ENCODE results near the gene ZNF189.

ZNF189 gene

DNA sequence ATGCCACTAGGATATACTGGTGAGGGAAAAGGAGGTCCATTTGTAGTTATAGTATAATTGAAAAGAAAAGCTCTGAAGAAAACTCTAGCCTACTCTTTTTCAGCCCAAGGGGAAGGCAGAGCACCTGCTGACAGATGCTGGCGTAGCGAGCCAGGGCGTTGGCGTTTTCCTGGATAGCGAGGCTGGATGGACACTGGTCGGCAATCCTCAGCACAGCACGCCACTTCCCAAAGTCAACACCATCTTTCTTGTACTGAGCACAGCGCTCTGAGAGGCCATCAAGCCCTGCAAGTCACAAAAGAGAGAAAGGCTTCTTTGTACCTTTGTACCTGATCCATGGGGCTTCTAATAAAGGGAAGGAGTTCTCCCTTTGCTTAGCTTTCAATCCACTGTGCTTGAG is 28.7 kb downstream of the ZNF189 start:
- no peak for DNase-seq

- no peak for DNase-seq
These were observed 29.5 kb downstream of the ZNF189 start for GRCh38 chr9:101427957-101428655.

DNA sequence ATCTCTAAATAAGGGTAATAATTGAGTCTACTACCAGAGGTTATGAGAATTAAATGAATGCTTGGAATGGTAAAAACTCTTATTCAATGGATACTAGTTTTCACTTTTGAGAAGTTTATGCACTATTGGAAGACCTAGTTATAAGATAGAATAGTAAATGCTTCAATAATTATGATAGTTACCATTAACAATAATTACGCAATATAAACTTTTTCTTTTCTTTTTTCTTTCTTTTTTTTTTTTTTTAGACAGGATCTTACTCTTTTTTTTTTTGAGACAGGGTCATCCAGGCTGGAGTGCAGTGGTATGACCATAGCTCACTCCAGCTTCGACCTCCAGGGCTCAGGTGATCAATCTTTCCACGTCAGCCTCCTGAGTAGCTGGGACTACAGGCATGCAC is 30.3 kb downstream of the ZNF189 start:
- no peak for DNase-seq

GRCh38 chr9:101429736-101430135 is 31.1 kb downstream of the ZNF189 start:
- no peak for DNase-seq

GRCh38 chr9:101432171-101432570 is 33.5 kb downstream of the ZNF189 start:
- no peak for DNase-seq

GRCh38 chr9:101432740-101433139 is 34.1 kb downstream of the ZNF189 start:
- no peak for DNase-seq

DNA sequence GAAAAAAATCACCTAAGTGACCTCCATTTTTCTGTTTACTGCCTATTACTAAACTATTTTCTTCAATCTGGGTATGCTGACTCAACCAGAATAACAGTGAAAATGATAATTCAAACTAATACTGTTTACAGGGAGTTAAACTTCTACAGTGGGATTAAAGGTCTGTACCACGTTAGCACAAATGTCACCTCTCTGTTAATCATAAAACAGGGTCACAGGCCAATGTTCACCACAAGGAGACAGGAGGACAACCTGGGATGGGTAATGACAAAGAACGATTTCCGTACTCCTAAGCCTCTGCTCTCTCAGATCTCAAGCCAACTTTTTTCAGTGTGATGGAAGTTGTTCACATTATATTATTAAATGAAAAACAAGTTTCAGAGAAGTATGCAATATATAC is 34.6 kb downstream of the ZNF189 start:
- DNase-seq = no peak

DNA sequence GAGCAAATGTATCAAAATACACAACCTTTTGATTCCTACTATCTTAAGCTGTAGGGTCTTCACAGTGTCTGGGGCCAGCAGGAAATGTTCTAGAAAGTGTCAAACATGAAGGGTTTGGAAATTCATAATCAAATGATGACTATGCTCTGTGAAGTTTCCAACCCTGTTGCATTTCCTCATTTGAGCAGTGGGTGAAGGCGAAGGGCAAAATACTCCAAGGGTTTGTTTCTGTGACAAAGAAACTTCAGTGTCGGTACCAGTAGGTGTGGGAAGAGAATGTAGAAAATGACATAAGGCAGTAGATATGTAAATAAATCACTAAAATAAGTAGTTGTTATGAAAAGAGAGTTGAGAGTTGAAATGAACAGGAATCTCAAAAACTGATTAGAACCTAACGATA is 36.3 kb downstream of the ZNF189 start:
- no peak for DNase-seq

DNA sequence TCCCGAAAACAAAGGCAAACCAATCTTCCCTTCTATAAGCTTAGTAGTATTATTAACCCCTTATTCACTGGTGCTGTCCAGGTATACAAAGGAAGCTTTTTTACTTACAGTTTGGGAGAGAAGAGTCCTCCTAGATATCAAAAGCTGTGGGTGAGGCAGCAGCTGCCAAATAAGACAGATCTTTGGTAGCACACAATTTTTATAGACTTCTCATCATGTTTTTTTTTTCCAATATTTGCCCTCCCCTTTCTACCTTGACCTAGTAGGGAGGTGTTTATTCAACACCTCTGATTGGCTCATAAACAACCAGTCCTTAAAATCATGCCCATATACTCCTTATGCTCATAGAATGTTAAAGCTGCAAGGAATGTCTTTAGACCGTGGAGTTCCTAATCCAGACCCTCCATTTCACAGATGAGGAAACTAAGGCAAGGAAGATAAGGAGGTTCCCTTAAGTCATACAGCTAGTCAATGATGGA is 37.0 kb downstream of the ZNF189 start, which contains the start of gene ALDOB:
TSS of gene ALDOB (minus strand) at position 174 of the 479 bp plus-strand sequence. CDS start 4,887 bp downstream, outside the sequence.
- DNase-seq = no peak

- DNase-seq = no peak
These were observed 39.2 kb downstream of the ZNF189 start for GRCh38 chr9:101437806-101438232.

DNA sequence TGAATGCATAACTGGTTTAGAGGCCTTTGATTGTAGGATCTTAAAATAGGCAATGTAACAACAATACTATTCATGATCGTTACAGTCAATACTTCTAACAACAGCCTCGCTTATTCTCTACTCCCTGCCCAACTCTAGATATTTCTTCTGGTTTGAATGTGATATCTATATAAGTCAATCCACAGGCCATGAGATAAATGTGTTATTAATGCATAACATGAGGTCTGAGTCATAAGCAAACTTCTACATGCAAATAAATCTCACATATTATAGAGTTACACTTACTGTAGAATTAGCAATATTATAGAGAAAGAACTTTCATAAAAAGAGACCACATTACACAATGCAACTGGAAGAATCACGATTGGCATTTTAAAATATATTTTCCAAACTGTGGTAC is 39.9 kb downstream of the ZNF189 start:
- no peak for DNase-seq

- DNase-seq = no peak
These were observed 42.1 kb downstream of the ZNF189 start for GRCh38 chr9:101440714-101441230.

DNA sequence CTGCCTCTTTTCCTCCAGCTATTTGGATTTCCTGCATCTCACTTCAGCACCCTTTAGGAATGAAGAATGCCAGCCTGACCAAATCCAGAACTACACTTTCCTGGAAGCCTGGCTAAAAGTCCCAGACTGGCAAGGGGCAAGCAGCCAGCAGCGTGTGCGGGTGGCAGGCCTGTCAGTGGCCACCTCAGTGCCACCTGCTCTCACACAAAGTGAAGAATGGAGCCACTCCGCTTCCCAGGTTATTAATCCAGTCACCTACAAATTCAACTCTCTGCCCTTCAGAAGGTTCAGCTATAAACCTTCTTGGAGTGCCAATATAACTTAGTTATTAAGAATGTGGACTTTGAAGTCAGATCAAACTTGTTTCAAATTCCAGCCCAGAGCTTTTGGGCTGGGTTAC is 43.7 kb downstream of the ZNF189 start:
- DNase-seq = no peak

GRCh38 chr9:101442736-101443135 is 44.1 kb downstream of the ZNF189 start:
- DNase-seq = no peak

DNA sequence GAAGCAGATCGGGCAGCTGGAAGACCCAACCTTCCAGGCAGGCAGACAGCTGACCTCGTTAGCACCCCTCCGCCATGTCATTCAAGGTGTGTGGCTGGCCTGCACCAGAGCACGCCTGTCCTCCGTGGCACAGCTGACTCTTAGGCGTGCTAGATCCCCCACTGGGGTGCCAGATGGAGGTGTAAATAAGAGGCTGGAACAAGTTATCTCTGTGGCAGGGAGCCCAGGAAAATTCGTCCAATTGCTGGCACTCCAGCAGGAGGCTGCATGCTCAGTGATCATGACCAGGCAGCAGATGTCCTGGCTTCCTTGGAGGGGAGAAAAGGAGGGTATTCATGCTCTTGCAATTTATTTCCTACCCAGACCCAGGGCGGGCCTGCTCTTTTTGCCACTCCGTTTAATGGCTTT is 44.7 kb downstream of the ZNF189 start:
- DNase-seq = no peak

- no peak for DNase-seq
These were observed 46.8 kb downstream of the ZNF189 start for GRCh38 chr9:101445353-101446029.

DNA sequence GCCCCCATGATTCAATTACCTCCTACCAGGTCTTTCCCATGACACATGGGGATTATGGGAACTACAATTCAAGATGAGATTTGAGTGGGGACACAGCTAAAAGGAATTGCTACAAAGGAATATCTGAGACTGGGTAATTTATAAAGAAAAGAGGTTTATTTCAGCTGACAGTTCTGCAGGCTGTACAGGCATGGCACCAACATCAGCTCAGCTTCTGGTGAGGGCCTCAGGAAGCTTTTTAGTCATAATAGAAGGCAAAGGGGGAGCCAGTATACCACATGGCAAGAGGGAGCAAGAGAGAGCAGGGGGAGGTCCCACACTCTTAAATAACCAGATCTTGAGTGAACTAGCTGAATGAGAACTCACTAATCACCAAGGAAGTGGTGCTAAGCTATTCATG is 48.1 kb downstream of the ZNF189 start:
- DNase-seq = no peak

DNA sequence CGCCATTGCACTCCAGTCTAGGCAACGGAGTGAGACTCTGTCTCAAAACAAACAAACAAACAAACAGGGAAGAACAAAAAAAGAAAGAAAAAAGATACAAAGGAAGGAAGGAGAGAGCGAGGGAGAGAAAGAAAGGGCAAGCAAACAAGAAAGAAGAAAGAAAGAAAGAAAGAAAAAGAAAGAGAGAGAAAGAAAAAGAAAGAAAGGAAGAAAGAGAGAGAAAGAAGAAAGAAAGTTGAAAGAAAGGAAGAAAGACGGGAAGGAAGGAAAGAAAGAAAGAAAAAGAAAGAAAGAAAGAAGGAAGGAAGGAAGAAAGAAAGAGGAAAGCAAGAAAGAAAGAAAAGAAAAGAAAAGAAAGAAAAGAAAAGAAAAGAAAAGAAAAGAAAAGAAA is 50.0 kb downstream of the ZNF189 start:
- DNase-seq = no peak

DNA sequence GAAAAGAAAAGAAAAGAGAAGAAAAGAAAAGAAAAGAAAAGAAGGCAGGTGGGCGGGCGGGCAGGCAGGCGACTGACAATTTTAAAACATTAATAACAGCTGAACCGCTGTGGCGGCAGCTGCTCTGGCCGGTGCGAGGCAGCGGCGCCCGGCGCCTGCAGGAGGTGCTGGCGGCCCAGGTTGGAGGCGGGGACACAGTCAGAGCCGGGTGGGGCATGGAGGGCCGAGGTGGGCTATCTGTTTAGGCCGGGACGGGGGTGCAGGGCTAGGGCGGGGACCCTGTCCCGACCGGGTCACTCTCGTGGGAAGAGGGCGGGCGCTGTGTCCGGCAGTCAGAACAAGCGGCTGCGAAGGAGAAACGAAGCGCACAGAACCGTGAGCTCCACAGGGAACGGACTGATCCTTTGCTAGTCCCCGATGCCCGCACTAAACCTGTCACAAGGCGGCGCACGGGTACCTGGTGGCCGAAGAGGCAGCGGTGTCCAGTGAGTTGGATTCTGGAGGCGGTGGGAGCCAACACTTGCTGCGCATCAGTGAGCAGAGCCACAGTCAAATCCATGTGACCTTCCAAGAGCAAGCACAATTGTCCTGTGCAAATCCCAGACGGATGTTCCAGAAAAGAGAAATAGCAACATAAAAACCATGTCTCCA is 50.5 kb downstream of the ZNF189 start:
- DNase-seq = peak; percentile 63

DNA sequence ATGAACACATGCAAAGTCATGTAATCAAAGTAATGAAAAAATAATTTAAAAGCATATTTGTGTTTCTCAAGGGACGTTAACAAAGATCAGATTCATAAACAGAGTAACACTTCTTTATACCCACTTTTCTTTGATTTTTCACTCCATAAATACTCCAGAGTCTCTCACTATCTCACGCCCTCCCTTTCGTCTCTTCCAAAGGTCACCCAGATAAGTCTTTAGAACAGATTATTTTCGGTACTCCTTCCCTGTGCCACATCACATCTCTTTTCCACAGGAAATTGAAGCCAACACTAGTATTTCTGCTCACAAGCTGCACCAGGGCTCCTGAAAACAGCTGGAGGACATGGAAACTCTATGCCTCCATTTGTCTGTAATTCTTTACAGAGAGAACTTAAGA is 52.3 kb downstream of the ZNF189 start:
- DNase-seq = no peak

DNA sequence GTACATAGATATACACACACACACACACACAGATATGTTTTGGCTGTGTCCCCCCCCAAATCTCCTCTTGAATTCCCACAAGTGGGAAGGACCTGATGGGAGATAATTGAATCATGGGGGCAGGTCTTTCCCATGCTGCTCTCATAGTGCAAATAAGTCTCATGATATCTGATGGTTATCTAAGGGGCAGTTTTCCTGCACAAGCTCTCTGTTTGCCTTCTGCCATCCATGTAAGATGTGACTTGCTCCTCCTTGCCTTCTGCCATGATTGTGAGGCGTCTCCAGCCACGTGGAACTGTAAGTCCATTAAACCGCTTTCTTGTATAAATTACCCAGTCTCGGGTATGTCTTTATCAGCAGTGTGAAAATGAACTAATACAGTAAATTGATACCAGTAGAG is 52.8 kb downstream of the ZNF189 start:
- no peak for DNase-seq

- DNase-seq = no peak
These were observed 55.3 kb downstream of the ZNF189 start for GRCh38 chr9:101453776-101454570.

Measured in NCI-H1436 (cell line).